ENCODE data around the gene HPN.

The HPN gene

GRCh38 chr19:35065574-35065973 lies 24.1 kb downstream of the HPN start:
- DNase-seq: no peak

- DNase-seq: no peak
Observed at GRCh38 chr19:35066121-35066520, 24.6 kb downstream of the HPN start.

GRCh38 chr19:35066691-35067563 lies 25.4 kb downstream of the HPN start:
- DNase-seq: peak; percentile 94 to 95

GRCh38 chr19:35068941-35069634 lies 27.6 kb downstream of the HPN start:
- DNase-seq: no peak

- no peak for DNase-seq
Observed at GRCh38 chr19:35069696-35070095, 28.2 kb downstream of the HPN start.

- DNase-seq: no peak
Observed at GRCh38 chr19:35070471-35070870, 28.9 kb downstream of the HPN start.

- no peak for DNase-seq
Observed at GRCh38 chr19:35073516-35073915, 32.0 kb downstream of the HPN start.

- DNase-seq: no peak
Observed at GRCh38 chr19:35073941-35074340, 32.4 kb downstream of the HPN start.

GRCh38 chr19:35074426-35075201 lies 33.1 kb downstream of the HPN start:
- no peak for DNase-seq

- no peak for DNase-seq
Observed at GRCh38 chr19:35075202-35076025, 33.9 kb downstream of the HPN start.

GRCh38 chr19:35076026-35076370 lies 34.5 kb downstream of the HPN start:
- no peak for DNase-seq

- no peak for DNase-seq
Observed at GRCh38 chr19:35076657-35077056, 35.1 kb downstream of the HPN start.

- DNase-seq: no peak
Observed at GRCh38 chr19:35077411-35078223, 36.1 kb downstream of the HPN start.

- no peak for DNase-seq
Observed at GRCh38 chr19:35079826-35080225, 38.3 kb downstream of the HPN start.

- DNase-seq: no peak
Observed at GRCh38 chr19:35080613-35081170, 39.2 kb downstream of the HPN start.

GRCh38 chr19:35081201-35081600 lies 39.7 kb downstream of the HPN start:
- DNase-seq: no peak

- no peak for DNase-seq
Observed at GRCh38 chr19:35083691-35084508, 42.4 kb downstream of the HPN start.

GRCh38 chr19:35084509-35084762 lies 42.9 kb downstream of the HPN start:
- DNase-seq: no peak

- DNase-seq: no peak
Observed at GRCh38 chr19:35085947-35086346, 44.4 kb downstream of the HPN start.

- no peak for DNase-seq
Observed at GRCh38 chr19:35086455-35086854, 44.9 kb downstream of the HPN start.

- no peak for DNase-seq
Observed at GRCh38 chr19:35087393-35087792, 45.9 kb downstream of the HPN start.
